Measurements from ENCODE around the gene SHISA2.
"Not testable (repeated sequence)": the region's sequence is repeated elsewhere in the genome, so short reads cannot be mapped to it uniquely, and the experiment has no call there.

The SHISA2 gene

GRCh38 chr13:26067601-26068000 lies 15.8 kb upstream of the SHISA2 start:
- no peak for DNase-seq (ENCODE audit: low read depth)
- no peak for TF ChIP-seq CTCF (IDR thresholded peaks at IDR 0.05; ENCODE audit: control insufficient read depth, extremely low read depth, insufficient read depth)
- H3K4me3 ChIP-seq (ENCODE audit: low read depth, low read length) = no peak overlapping the region

- not testable (repeated sequence) for DNase-seq (ENCODE audit: low read depth); H3K4me3 ChIP-seq (ENCODE audit: low read depth, low read length)
Measured at GRCh38 chr13:26066492-26066891, 14.7 kb upstream of the SHISA2 start.

- peak; percentile 43 for DNase-seq (ENCODE audit: low read depth)
Measured at GRCh38 chr13:26062853-26063444, 11.1 kb upstream of the SHISA2 start.

GRCh38 chr13:26061947-26062346 lies 10.1 kb upstream of the SHISA2 start:
- no peak for DNase-seq (ENCODE audit: low read depth)
- no peak overlapping the region for H3K4me3 ChIP-seq (ENCODE audit: low read depth, low read length)
- TF ChIP-seq CTCF (IDR thresholded peaks at IDR 0.05; ENCODE audit: control insufficient read depth, extremely low read depth, insufficient read depth) = no peak

More at GRCh38 chr13:26062853-26063444, 11.1 kb upstream of the SHISA2 start:
- no peak overlapping the region for H3K4me3 ChIP-seq (ENCODE audit: low read depth, low read length)
- TF ChIP-seq CTCF (IDR thresholded peaks at IDR 0.05; ENCODE audit: control insufficient read depth, extremely low read depth, insufficient read depth) = peak; percentile 70

GRCh38 chr13:26061256-26061655 lies 9.4 kb upstream of the SHISA2 start:
- TF ChIP-seq CTCF (IDR thresholded peaks at IDR 0.05; ENCODE audit: control insufficient read depth, extremely low read depth, insufficient read depth) = no peak
- no peak overlapping the region for H3K4me3 ChIP-seq (ENCODE audit: low read depth, low read length)
- no peak for DNase-seq (ENCODE audit: low read depth)

GRCh38 chr13:26060357-26060756 lies 8.5 kb upstream of the SHISA2 start:
- TF ChIP-seq CTCF (IDR thresholded peaks at IDR 0.05; ENCODE audit: control insufficient read depth, extremely low read depth, insufficient read depth) = no peak
- H3K4me3 ChIP-seq (ENCODE audit: low read depth, low read length) = no peak overlapping the region
- DNase-seq (ENCODE audit: low read depth) = no peak

- DNase-seq (ENCODE audit: low read depth) = no peak
- H3K4me3 ChIP-seq (ENCODE audit: low read depth, low read length) = no peak overlapping the region
- no peak for TF ChIP-seq CTCF (IDR thresholded peaks at IDR 0.05; ENCODE audit: control insufficient read depth, extremely low read depth, insufficient read depth)
Measured at GRCh38 chr13:26058704-26059103, 6.9 kb upstream of the SHISA2 start.

All from LNCaP clone FGC (cell line).